ENCODE data around the gene ZER1. TPM values are rescaled to one million over a fixed set of nuclear protein-coding genes. Genes with fewer than 3 reads are reported as not detected.

Gene ZER1
- total and polyA plus RNA-seq, 2 of the 8 experiments (the other 6 are each of a cell fraction or from before 2014, with no cell fraction given): 20.5 to 26.6 TPM

DNA sequence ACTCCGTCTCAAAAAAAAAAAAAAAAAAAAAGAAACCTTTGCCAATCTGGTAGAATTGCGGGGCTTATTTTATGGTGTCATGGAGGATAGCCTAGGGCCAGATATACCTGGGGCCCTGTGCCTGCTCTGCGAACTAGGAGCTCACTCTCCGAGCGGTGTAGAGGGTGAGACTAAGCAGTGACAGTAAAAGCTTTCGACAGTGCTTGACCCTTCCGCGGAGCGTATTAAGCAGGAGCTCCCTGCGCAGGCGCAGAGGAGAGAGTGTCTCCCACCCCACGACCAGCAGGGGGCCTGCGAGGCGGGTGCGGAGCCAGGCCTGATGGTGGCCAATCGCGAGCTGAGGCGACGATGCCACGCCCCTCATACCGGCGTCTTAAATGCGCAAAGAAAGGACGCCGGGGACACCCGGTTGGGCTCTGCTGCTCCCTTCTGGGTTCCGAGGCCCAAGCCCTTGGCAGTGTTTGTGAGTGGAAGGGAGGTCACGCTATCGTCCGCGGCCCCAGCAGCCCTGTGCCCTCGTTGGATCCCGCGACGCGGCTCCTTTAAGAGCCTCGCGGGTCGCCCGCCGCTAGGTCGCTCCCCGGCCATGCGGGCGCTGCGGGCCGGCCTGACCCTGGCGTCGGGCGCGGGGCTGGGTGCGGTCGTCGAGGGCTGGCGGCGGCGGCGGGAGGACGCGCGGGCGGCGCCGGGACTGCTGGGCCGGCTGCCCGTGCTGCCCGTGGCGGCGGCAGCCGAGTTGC is 46.5 kb upstream of the ZER1 start, which contains the start of gene ENDOG (continued):
- TF ChIP-seq, protein P1, sequence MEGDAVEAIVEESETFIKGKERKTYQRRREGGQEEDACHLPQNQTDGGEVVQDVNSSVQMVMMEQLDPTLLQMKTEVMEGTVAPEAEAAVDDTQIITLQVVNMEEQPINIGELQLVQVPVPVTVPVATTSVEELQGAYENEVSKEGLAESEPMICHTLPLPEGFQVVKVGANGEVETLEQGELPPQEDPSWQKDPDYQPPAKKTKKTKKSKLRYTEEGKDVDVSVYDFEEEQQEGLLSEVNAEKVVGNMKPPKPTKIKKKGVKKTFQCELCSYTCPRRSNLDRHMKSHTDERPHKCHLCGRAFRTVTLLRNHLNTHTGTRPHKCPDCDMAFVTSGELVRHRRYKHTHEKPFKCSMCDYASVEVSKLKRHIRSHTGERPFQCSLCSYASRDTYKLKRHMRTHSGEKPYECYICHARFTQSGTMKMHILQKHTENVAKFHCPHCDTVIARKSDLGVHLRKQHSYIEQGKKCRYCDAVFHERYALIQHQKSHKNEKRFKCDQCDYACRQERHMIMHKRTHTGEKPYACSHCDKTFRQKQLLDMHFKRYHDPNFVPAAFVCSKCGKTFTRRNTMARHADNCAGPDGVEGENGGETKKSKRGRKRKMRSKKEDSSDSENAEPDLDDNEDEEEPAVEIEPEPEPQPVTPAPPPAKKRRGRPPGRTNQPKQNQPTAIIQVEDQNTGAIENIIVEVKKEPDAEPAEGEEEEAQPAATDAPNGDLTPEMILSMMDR (IDR thresholded peaks at IDR 0.05; ENCODE audit: control extremely low read depth in 1 of 3, insufficient read depth in 1 of 3, low read depth in 1 of 3, low read length in 3 of 3): peak in 2 of 3 experiments; percentile 28 to 79; a peak in 2 of 4 replicates
- TF ChIP-seq EP300 (IDR thresholded peaks at IDR 0.05; ENCODE audit: borderline replicate concordance in 1 of 2, low read depth in 2 of 2, low read length in 2 of 2) (no peak; a peak in 1 of 3 replicates), TBP (IDR thresholded peaks at IDR 0.05; ENCODE audit: low read depth, low read length) (peak; percentile 68), CHD1 (IDR thresholded peaks at IDR 0.05; ENCODE audit: low read depth, low read length) (no peak), SP4 (IDR thresholded peaks at IDR 0.05; ENCODE audit: low read length) (peak; percentile 57; the same call in 1 of the 2 replicates), NRF1 (IDR thresholded peaks at IDR 0.05; ENCODE audit: low read depth, low read length) (peak; percentile 96), KDM4A (IDR thresholded peaks at IDR 0.05; ENCODE audit: low read depth, low read length, severe bottlenecking) (no peak), SIX5 (IDR thresholded peaks at IDR 0.05; ENCODE audit: low read depth, low read length) (no peak)
